Endothelial cell of umbilical vein (primary cell): ENCODE results near the gene LHCGR.

Source experiments
- MYC ChIP-seq: IDR thresholded peaks from one replicate; pipeline ENCODE4 v1.6.1; 2011; ENCODE audit warnings: mild to moderate bottlenecking, low read depth, low read length
- POLR2A ChIP-seq: IDR thresholded peaks from 2 replicates; pipeline ENCODE4 v1.6.1; 2012; ENCODE audit warnings: low read depth, mild to moderate bottlenecking, control low read depth, low read length
- POLR2AphosphoS5 ChIP-seq: IDR thresholded peaks from 2 replicates; pipeline ENCODE4 v1.6.1; 2012; ENCODE audit warnings: low read depth, mild to moderate bottlenecking, control low read depth, low read length, moderate library complexity; ENCODE audit not compliant: insufficient read depth
- TF ChIP-seq, protein P1 (sequence below), 2 donors: IDR thresholded peaks; 1 replicate in 1 of 2; 2 replicates in 1 of 2; pipeline ENCODE4 v1.5.1; 2011; ENCODE audit warnings: low read length in 2 of 2, mild to moderate bottlenecking in 2 of 2, moderate library complexity in 2 of 2, control low read depth in 1 of 2, inconsistent platforms in 1 of 2, low read depth in 1 of 2; ENCODE audit not compliant: insufficient read depth in 1 of 2; ENCODE audit errors: extremely low read depth in 1 of 2
- TF ChIP-seq, protein P2 (sequence below): IDR thresholded peaks from 2 replicates; pipeline ENCODE4 v1.6.1; 2011; ENCODE audit not compliant: insufficient read depth, insufficient read length

DNA sequence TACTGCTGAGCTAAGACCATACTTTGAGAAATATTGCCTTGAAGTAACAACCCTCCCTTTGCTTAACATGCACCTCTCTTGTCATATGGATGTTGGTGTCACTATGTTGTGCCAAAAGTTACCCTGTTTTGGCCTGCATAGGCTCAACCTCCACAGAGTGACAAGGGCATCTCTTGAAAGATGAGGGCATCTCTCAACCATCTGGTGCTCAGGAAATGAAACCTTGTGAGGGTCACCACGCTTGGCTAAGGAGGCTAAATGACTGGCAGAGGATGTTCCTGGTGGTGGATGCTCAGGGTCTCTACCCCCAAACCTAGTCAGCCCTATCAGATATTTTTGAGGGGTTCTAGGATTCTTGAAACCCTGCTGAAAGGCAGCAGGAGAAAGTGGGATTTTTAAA lies 2.3 kb downstream of the LHCGR start:
- no peak for TF ChIP-seq MYC
- no peak for TF ChIP-seq POLR2AphosphoS5
- TF ChIP-seq, protein P1, sequence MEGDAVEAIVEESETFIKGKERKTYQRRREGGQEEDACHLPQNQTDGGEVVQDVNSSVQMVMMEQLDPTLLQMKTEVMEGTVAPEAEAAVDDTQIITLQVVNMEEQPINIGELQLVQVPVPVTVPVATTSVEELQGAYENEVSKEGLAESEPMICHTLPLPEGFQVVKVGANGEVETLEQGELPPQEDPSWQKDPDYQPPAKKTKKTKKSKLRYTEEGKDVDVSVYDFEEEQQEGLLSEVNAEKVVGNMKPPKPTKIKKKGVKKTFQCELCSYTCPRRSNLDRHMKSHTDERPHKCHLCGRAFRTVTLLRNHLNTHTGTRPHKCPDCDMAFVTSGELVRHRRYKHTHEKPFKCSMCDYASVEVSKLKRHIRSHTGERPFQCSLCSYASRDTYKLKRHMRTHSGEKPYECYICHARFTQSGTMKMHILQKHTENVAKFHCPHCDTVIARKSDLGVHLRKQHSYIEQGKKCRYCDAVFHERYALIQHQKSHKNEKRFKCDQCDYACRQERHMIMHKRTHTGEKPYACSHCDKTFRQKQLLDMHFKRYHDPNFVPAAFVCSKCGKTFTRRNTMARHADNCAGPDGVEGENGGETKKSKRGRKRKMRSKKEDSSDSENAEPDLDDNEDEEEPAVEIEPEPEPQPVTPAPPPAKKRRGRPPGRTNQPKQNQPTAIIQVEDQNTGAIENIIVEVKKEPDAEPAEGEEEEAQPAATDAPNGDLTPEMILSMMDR (IDR thresholded peaks at IDR 0.05; ENCODE audit: extremely low read depth in 1 of 2, insufficient read depth in 1 of 2, low read depth in 1 of 2, low read length in 2 of 2) = no peak
- TF ChIP-seq, protein P2, sequence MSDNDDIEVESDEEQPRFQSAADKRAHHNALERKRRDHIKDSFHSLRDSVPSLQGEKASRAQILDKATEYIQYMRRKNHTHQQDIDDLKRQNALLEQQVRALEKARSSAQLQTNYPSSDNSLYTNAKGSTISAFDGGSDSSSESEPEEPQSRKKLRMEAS = no peak
- TF ChIP-seq POLR2A = no peak
